NCI-H446 (cell line): ENCODE data around the gene GLIPR1L1.

ENCODE experiments used
- DNase-seq, 2 experiments: peaks; one replicate each; lab custom pipeline; 2025; lab: John Stamatoyannopoulos, UW

Gene GLIPR1L1

DNA sequence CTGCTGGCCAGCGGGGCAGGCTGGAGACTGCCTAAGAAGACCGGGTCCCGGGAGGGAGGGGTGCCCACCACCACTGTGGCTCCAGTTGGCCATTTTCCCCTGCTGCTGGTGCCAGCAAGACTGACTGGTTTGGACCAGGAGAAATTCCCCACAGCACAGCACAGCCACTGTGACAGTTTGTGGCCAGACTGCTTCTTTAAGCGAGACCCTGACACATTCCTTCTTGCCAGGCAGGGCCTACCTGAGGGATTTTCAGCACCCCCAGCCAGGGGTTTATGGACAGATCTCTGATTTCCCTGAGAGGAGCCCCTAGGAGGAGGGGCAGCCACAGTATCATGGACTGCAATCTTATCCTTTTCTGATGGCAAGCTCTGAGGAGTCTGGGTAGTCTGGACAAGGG, 15.5 kb downstream of the GLIPR1L1 start:
- DNase-seq = no peak

DNA sequence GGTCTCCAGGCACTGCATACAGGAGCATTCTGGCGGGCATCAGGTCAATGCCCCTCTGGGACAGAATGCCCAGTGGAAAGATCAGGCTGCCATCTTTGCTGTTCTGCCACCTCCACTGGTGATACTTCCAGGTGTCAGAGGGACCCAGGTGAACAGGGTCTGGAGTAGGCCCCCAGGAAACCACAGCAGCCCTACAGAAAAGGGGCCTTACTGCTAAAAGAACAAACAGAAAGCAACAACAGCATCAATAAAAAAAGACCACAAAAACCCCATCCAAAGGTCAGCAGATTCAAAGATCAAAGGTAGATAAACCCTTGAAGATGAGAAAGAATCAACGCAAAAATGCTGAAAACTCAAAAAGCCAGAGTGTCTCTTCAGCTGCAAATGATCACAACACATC, 15.9 kb downstream of the GLIPR1L1 start:
- DNase-seq = no peak

DNA sequence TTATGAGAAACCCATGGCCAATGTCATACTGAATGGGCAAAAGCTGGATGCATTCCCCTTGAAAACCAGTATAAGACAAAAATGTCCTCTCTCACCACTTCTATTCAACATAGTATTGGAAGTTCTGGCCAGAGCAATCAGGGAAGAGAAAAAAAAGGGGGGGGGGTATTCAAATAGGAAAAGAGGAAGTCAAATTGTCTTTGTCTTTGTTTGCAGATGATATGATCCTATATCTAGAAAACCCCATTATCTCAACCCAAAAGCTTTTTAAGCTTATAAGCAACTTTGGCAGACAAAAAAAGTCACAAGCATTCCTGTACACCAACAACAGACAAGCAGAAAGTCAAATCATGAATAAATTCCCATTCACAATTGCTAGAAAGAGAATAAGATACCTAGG, 19.5 kb downstream of the GLIPR1L1 start:
- DNase-seq = no peak

DNA sequence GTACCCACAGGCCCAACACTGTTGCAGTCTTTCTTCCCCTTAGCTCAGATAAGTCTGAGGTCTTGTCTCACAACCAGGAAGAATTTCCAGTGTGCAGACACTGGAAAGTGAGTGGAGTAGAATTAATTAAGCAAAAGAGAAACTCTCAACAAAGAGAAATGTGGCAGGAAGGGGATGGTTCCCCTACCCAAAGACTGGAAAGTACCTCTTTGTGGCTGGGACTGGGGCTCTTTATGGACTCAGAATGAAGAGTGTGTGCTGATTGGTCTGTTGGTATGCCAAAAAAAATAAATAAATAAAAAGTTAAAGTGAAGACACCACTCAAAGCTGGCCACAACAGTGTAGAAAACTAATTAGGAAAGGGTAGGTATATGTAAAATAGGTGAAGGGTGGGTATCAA, 26.4 kb downstream of the GLIPR1L1 start:
- DNase-seq = no peak

DNA sequence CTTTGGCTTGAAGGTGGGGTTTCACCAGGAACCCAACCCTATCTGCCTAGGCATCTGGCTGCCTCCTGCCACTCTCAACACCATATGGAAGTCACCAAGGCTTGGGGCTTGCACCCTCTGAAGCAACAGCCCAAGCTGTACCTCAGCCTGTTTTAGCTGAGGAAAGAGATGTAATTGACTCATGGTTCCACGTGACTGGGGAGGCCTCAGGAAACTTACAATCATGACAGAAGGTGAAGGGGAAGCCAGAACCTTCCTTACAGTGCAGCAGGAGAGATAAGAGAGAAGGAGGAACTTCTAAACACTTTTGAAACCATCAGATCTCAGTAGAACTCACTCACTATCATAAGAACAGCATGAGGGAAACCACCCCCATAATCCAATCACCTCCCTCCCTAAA, 26.9 kb downstream of the GLIPR1L1 start:
- no peak for DNase-seq

DNA sequence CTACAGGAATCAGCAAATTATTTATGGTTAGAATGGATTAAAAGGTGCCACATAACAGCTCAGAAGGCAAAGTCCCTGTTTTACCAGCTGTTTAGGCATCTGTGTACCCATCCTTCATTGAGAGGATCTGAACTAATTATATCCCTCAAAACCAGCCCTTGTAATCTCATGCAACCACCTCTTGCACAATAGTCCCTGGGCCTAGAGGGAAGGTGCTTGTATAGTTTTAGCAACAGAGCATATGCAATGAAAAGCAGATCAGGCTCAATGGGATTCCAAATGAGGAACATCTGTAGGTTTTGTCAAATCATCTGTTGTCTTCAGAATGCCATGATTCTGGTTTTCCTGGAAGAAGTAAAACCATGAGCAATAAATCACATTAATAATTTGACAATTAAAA, 30.4 kb downstream of the GLIPR1L1 start:
- no peak for DNase-seq

DNA sequence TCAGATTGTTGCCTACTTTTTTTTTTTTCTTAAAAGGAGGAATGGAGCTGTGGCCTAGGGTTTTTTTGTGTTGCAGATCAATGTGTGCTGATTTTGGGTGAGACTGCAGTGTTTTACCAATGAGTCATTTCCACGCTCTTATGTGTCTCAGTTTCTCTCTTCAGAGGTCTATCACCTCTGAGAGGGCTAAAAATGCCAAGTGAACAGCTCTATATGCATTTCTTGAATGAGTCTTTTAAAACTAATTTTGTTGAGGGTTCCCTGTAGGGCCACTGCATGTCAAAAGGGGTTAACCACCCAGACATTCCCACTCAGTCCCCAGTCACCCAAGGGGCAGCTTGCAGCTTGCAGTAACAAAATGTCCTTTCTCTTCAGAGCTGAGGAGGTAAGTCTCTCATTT, 32.2 kb downstream of the GLIPR1L1 start:
- no peak for DNase-seq

DNA sequence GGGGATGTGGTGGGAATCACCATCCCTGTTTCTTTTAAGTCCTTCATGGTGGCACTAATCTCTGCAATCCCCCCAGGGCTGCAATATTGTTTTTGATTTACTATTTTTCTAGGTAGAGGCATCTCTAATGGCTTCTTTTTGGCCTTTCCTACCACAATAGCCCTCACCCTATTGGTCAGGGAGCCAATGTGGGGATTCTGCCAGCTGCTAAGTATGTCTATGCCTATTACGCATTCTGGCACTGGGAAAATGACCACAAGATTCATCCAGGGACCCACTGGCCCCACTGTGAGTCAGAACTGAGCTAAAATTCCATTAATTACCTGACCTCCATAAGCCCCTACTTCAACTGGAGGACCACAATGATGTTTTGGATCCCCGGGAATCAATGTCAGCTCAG, 40.5 kb downstream of the GLIPR1L1 start:
- DNase-seq = no peak

DNA sequence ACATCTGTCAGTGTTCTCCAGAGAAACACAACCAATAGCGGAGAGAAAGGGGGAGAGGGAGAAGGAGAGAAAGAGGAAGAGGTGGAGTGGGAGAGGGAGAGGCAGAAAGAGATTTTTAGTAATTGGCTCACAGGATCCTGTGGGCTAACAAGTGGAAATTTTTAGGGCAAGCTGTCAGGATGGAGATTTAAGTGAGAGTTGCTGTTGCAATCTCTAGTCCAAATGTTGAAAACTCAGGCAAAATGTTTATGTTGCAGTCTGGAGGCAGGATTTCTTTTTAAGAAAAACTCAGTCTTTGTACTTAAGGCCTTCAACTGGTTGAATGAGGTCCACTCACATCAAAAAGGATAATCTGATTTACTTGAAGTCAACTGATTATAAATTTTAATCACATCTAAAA, 43.9 kb downstream of the GLIPR1L1 start:
- DNase-seq = no peak

DNA sequence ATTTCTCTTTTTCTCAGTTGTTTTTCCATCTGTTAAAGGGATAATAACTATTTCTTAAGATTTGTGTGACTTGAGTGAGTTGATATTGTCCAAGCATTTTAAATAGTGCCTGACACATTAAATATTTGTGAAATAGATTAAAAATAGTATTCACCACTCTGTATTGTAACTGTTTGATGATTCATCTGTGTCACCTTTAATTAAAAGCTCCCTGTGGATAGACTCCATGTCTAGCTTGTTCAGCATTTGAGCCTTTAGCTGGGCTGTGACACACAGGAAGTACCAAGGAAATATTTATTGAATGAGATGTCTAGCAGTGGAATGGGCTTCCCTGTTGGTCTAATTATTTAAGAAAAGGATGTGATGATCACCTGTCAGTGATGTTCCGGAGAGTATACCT, 54.6 kb downstream of the GLIPR1L1 start:
- no peak for DNase-seq

DNA sequence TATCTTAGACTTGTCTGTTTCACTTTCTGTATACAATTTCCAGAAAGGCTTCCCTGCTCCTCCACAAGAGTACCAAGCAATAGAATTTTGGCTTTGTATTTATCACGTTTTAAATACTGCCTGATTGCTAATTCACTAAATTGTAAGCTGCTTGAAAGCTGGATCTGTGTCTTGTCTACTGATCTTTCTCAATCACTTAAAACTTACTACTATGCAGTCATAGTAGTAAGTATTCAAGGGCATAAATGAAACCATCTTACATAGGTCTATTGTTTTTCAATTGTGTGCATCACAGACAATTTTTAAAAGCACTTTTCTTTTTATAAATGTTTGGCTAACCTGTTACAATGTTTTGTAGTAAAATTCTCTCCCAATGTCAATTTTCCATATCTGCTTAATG, 55.2 kb downstream of the GLIPR1L1 start:
- DNase-seq = no peak

DNA sequence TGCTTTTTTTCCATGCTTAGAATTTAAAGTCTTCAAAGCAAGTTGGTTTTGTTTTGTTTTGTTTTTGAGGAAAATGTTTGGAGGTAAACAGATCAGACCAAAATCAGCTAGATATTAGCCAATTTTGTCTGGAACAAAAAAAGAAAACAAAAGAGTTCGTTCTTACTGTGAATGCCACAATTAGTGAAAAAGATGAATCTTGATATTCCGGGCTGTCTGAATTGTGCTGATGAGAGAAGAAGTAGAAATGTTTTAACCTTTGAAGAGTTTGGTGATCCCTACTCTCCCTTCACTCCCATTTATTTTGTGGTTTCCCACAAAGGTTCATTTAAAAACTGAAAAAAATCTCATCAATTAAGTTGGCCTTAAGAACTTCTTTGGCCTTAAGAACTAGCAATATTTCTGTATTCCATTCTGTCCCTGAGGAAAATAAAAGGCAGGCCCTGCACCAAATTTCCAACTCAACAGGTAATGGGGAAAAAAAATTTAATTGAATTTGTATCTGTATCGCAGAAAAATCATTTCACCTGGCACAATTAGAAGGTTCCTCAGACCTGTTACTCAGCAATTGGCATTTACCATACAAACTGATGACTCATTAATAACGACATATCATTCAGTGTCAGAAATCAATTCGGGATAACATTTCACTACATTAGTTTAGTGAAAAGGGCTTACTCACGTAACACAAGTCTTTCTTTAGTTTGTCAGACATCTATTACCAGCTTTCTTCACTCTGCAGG, 55.9 kb downstream of the GLIPR1L1 start:
- no peak for DNase-seq

DNA sequence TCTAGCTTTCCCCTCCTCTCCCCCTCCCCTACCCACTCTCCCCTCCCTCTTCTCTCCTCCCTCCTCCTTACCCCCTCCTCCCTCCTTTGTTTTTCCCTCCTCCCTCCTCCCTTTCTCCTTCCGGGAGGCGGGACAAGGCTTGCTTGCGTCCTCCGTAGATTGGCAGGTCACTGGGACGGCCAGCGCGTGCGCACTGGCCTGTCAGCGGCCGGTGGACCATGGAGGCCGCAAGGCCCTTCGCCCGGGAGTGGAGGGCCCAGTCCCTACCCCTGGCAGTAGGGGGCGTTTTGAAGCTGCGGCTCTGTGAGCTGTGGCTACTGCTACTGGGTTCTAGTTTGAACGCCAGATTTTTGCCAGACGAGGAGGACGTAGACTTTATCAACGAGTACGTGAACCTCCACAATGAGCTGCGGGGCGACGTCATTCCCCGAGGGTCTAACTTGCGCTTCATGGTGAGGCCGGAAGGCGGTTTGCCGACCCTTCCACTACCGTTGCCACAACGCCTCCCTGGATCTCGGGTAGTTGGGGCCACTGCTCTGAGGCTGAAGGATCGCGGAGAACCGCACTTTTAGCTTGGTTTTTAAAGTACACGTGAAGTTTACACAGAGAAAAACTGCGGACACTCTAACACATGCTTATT, 56.5 kb downstream of the GLIPR1L1 start, which contains the start of gene GLIPR1L2:
Gene GLIPR1L2 (plus strand): TSS at position 191 of the 640 bp plus-strand sequence. CDS start 28 bp downstream, at position 219.
- peak; percentile 96 to 99 for DNase-seq

DNA sequence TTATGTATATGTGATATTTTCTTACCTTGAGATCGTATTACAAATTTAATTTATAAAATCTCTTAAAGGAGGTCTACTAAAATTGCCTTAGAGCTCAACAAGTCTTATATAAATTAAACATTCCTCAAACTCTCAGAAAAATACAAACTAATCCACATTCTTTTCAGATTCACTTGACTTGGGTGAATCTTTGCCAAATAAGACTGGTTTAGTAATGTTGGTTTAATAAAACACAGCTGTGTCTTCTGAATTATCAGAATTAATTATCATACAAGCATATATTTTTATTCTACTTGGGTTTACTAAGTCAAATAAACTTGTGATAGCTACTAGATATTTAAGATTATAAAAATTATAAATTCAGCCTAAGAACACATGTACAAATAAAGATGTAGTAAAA, 69.8 kb downstream of the GLIPR1L1 start:
- no peak for DNase-seq

DNA sequence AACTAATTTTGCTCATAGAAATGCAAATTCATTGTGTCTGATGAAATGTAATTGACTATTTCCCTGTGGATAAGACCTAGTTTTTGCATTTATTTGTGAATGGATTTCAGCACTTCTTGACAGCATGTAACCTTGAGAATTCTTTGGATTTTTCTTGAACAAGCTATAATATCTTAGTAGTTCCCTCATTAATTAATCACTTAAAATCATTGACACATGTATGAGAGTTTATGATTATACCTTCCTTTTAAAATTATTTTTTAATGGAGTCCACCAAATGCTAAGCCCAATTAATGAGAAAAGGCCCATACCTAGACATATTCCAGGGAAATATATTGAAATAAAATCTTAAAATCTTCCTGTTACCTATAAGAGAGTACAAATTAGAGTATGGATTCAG, 73.2 kb downstream of the GLIPR1L1 start:
- no peak for DNase-seq

DNA sequence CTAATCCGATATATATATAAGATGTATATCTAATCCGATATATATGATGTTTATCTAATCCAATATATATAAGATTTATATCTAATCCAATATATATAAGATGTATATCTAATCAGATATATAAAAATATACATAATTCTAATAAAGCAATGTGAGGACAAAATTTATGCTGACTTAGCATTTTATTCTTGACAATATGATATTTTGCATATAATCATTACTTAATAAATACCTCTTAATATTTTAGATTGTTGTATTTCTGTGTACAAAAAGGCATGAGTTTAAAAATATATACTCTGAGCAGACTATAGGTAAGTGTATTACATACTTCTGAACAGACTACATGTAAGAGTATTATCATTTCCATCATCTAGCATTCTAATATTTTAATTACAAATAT, 75.4 kb downstream of the GLIPR1L1 start:
- DNase-seq = no peak

DNA sequence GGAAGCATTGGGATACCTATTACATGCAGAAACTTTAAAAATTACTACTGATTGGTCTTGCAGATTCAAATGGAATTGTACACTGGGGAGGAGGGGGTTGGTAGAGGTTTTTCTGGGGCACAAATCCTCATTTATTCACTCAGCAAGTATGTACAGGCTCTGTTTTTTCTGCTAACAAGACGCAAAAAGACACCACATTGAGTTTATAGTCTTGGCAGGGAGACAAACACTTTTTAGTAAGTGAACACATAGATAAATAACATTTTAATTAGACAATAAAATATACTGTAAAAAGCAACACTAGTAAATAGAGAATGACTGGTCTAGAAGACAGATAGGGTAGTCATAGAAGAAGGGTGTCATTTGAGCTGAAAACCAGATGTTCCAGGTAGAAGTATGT, 80.2 kb downstream of the GLIPR1L1 start:
- no peak for DNase-seq

DNA sequence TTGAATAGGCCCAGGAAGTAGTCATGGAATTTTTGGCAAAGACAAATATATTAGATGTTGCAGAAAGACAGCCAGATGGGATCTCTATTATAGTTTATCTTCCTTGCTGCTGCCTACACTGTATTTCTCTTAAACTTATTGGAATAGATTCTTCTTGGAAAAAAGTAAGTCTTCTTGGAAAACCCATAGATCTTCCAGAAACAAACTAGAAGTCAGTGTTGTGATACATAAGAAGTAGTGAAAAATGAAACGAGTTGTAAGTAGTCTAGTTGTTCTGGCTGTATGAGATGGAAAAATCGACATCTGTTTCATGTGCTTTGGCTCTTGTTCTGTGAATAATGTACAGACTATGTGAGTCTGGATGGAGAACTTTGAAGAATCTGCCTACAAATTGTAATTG, 85.4 kb downstream of the GLIPR1L1 start:
- DNase-seq = no peak
